GM21576 (cell line): ENCODE results near the gene ELOVL3.
"Not testable (repeated sequence)": the region's sequence is repeated elsewhere in the genome, so short reads cannot be mapped to it uniquely, and the experiment has no call there.

Experiments
- ATAC-seq: cut with Tn5 transposase; IDR thresholded peaks from one replicate; pipeline ENCODE4 v1.9.1; 2021; ENCODE audit warnings: mild to moderate bottlenecking, moderate library complexity; ENCODE audit not compliant: unreplicated experiment

The ELOVL3 gene

GRCh38 chr10:102247734-102248133 is 21.6 kb downstream of the ELOVL3 start:
- ATAC-seq: no peak

DNA sequence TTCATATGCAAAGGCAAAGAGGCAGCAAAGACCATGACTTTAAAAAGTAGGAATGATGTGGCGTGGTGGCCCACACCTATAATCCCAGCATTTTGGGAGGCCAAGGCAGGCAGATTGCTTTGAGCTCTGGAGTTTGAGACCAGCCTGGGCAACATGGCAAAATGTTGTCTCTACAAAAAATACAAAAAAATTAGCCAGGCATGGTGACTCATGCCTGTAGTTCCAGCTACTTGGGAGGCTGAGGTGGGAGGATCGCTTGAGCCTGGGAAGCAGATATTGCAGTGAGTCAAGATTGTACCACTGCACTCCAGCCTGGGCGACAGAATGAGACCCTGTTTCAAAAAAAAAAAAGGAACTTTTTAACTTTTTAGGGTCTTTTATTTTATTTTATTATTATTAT is 26.4 kb downstream of the ELOVL3 start:
- ATAC-seq: not testable (repeated sequence)

- no peak for ATAC-seq
These were observed 28.3 kb downstream of the ELOVL3 start for GRCh38 chr10:102254426-102254825.

DNA sequence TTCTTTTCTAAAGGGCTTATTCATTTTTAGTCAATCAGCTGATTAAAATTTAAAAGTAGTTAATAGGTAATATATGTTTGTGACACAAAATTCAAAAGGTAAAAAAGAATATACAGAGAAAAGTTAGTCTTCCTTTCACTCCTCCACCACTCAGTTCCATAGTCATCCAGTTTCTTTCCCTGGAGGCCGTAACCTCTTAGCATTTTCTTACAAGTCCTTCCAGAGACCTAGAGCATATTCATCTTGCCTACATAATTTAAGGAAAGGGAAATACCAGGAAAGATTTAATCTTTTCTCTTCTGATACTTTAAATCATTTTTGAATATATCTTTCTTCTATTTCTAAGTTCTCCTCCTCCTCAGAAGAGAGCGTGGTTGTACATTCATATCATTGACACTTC is 29.3 kb downstream of the ELOVL3 start:
- ATAC-seq: no peak

DNA sequence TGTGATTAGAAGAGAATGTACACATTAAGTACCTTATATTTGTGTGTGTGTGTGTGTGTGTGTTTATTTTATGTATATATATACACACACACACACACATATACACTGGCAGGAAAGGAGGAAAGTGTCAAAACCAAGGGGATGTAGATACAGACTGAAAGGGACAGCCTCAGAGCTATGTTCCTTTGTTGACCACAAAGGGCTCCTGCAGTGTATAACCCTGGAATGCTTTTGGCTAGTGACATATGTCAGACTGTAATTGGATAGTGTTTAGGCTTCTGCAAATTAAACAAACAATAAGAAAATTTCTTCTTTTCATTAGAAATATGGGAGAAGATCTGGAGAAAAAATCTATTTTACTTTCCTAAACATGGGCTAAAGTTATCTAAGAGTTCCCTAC is 35.1 kb downstream of the ELOVL3 start:
- ATAC-seq: no peak

DNA sequence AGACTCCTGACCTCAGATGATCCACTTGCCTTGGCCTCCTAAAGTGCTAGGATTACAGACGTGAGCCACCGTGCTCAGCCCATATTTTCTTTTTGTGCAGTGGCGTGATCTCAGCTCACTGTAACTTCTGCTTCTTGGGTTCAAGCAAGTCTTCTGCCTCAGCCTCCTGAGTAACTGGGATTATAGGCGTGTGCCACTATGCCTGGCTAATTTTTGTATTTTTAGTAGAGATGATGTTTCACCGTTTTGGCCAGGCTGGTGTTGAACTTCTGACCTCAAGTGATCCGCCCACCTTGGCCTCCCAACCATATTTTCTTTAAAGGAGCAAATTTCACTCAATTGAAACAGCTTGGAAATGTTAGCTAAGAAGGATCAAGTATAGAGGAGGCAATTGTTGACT is 35.7 kb downstream of the ELOVL3 start:
- no peak for ATAC-seq

DNA sequence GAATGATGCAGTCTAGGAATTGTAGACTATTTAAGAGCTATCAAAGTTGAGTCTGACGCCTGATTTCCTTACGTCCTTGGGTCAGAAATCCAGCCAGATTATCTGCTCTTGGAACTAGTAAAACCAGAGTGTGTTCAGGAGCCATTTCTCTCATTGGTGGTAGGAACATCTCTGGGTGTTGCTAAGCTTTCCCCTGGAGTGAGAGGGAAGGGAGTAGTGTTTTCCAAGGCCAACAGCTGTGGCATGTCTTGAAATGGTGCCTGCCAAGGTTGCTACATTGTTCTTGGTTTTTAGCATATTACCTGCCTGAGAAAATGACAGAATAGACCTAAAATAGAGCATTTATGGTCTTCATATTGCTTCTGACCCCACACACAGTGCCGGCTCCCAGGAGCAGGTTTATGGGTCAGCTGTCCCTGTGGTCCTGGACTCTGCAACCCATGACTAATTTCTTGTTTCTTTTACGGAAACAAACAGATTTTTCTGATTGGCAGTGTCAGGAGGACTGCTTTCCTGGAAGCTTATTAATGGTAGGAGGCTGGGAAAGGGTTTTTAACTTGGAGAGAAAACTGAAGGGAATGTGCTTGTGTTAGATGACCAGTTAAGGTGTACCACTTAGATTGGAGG is 36.8 kb downstream of the ELOVL3 start:
- ATAC-seq: no peak

DNA sequence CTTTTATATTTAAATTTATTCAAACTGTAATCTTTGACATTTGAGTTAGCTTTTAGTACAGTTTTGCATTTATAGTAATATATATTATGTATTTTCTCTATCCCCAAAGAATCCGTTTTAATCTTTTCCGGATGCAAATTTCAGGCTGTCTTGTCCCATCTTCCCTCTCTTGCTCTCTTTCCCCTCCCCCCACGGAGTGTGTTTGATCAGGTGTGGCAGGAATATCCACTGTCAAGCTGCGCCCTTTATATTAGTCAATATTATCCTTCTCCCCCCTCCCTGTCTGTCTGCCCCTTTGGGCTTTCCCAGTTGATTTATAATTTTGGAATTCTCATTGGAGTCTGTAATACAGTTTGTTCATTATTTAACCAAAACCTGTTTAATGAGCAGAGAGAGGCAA is 38.3 kb downstream of the ELOVL3 start:
- no peak for ATAC-seq

DNA sequence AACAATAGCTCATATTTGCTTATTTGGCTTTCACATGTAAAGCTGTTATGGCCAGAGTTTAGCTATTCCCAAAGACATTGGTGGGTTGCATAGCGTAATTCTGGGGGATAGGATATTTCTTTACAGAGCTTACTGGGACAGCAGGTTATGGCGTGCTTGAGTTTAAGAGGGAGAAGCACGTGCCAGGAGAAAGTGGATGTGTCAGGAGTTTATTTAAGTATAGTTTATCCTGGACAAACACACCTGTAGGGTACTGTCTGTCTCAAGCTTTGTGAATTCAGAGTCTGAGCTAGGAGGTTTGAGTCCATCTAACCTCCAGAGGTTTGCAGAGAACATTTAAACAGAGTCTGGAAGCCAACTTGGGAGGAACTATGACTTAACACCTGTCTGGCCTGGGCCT is 40.6 kb downstream of the ELOVL3 start:
- ATAC-seq: no peak

DNA sequence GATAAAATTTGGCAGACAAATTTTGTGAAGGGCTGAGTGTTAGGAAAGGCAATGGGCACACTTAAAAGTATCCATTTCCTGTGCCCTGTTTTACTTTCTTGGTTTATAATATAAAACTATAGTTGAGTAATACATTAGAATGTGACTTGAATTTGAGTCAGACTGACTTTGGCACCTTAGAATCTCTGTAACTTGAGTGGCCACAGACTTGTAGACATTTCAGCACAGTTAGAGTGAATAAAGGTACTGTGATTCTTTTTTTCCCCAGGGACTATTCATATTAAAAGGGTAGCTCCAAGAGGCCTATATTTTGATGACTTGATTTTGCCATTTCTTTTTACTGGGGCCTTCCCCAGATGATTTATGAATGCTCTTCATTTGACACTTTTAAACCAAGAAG is 41.6 kb downstream of the ELOVL3 start:
- no peak for ATAC-seq

GRCh38 chr10:102268375-102268888 is 42.3 kb downstream of the ELOVL3 start:
- no peak for ATAC-seq

DNA sequence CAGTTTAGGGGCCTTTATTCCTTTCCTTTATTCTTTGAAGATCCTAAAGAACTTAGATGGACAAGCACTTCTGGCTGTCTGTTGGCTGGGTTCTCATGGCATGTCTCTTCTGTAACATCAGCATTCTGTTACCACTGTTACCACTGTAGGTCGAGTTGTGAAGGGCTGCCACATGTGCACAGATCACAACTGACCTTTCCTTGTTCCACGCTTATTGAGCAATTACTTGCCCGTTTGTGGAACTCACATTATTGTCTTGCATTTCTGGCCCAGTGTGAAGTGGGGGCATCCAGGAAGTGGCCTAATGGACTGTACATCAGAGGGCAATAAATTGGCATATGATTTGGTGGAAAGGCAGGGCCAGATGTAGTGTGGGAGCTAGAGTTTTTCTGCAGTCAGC is 42.9 kb downstream of the ELOVL3 start:
- no peak for ATAC-seq

- no peak for ATAC-seq
These were observed 48.0 kb downstream of the ELOVL3 start for GRCh38 chr10:102274062-102274461.

DNA sequence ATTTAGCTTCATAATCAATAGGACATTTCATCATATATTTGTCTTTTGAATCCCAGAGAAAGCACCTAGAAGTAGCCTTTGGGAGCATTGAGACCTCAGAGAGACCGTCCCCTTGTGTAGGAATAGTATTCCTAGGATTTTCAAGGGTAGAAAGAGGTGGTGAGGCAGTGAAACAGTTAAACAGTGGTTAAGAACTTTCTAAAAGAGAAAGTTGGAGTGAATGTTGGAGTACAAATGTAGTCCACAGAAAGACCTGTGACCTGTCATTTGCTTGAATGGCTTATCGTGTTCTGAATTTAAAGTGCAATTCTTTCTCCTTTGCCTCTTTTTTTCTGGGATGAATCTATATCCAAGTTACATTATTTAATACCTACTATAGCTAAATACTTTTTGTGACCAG is 49.2 kb downstream of the ELOVL3 start:
- no peak for ATAC-seq

DNA sequence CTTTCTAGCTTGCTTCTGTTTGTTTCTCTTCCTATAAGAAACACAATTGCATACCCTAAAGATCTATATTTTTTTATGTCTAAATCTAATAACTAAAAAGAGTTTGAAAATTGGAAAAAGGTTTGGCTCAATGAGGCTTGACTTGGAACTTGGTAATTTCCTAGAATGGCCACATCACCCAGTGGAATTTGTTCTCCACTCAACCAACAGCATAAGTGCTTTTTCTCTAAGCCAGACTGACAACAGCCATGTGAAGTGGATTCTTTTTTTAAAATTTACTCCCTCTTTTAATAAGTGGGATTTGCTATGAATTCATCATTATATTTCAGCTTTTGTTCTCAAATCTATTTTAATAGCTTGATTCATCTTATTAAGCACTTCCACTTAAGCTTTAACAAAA is 53.0 kb downstream of the ELOVL3 start:
- no peak for ATAC-seq
